Measurements from ENCODE around the gene EPSTI1.

The EPSTI1 gene

GRCh38 chr13:43003729-43004128, 11.7 kb upstream of the EPSTI1 start:
- no peaks in the 10 kb centered on the region for H3K27me3 ChIP-seq (ENCODE audit: insufficient read depth, low read depth)
- TF ChIP-seq, protein P1, sequence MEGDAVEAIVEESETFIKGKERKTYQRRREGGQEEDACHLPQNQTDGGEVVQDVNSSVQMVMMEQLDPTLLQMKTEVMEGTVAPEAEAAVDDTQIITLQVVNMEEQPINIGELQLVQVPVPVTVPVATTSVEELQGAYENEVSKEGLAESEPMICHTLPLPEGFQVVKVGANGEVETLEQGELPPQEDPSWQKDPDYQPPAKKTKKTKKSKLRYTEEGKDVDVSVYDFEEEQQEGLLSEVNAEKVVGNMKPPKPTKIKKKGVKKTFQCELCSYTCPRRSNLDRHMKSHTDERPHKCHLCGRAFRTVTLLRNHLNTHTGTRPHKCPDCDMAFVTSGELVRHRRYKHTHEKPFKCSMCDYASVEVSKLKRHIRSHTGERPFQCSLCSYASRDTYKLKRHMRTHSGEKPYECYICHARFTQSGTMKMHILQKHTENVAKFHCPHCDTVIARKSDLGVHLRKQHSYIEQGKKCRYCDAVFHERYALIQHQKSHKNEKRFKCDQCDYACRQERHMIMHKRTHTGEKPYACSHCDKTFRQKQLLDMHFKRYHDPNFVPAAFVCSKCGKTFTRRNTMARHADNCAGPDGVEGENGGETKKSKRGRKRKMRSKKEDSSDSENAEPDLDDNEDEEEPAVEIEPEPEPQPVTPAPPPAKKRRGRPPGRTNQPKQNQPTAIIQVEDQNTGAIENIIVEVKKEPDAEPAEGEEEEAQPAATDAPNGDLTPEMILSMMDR (conservative IDR thresholded peaks at IDR 0.05; ENCODE audit: low read depth, low read length), result no peak
- H3K4me3 ChIP-seq (IDR thresholded peaks at IDR 0.05; ENCODE audit: insufficient read depth, low read depth, low read length), result no peak overlapping the region
- no peaks in the 10 kb centered on the region for H3K36me3 ChIP-seq (ENCODE audit: insufficient read depth)
- no peak overlapping the region for H3K27ac ChIP-seq
- no peak overlapping the region for H3K4me2 ChIP-seq
- no peak overlapping the region for H3K9ac ChIP-seq
- H2AFZ ChIP-seq (ENCODE audit: low read depth), result no peak overlapping the region
- H3K4me1 ChIP-seq (ENCODE audit: low read depth, poor library complexity, severe bottlenecking), result no peaks in the 10 kb centered on the region
- no peaks in the 10 kb centered on the region for H3K79me2 ChIP-seq (ENCODE audit: insufficient read depth, low read depth)
- no peaks in the 10 kb centered on the region for H4K20me1 ChIP-seq (ENCODE audit: insufficient read depth)

GRCh38 chr13:43003010-43003409, 11.0 kb upstream of the EPSTI1 start:
- Histone ChIP-seq H3K4me1 (ENCODE audit: low read depth, poor library complexity, severe bottlenecking) (no peaks in the 10 kb centered on the region), H3K4me2 (no peak overlapping the region), H3K9ac (no peak overlapping the region), H3K36me3 (ENCODE audit: insufficient read depth) (no peaks in the 10 kb centered on the region), H3K79me2 (ENCODE audit: insufficient read depth, low read depth) (no peaks in the 10 kb centered on the region), H3K4me3 (IDR thresholded peaks at IDR 0.05; ENCODE audit: insufficient read depth, low read depth, low read length) (no peak overlapping the region), H3K27me3 (ENCODE audit: insufficient read depth, low read depth) (no peaks in the 10 kb centered on the region), H4K20me1 (ENCODE audit: insufficient read depth) (no peaks in the 10 kb centered on the region), H2AFZ (ENCODE audit: low read depth) (no peak overlapping the region), H3K27ac (no peak overlapping the region)
- TF ChIP-seq, protein P1 (conservative IDR thresholded peaks at IDR 0.05; ENCODE audit: low read depth, low read length), result no peak

GRCh38 chr13:43002021-43002420, 10.0 kb upstream of the EPSTI1 start:
- TF ChIP-seq, protein P1 (conservative IDR thresholded peaks at IDR 0.05; ENCODE audit: low read depth, low read length), result no peak
- H3K79me2 ChIP-seq (ENCODE audit: insufficient read depth, low read depth), result no peaks in the 10 kb centered on the region
- H4K20me1 ChIP-seq (ENCODE audit: insufficient read depth), result no peaks in the 10 kb centered on the region
- H3K36me3 ChIP-seq (ENCODE audit: insufficient read depth), result no peaks in the 10 kb centered on the region
- H2AFZ ChIP-seq (ENCODE audit: low read depth), result no peak overlapping the region
- H3K4me2 ChIP-seq, result no peak overlapping the region
- no peak overlapping the region for H3K4me3 ChIP-seq (IDR thresholded peaks at IDR 0.05; ENCODE audit: insufficient read depth, low read depth, low read length)
- H3K27me3 ChIP-seq (ENCODE audit: insufficient read depth, low read depth), result no peaks in the 10 kb centered on the region
- no peak overlapping the region for H3K9ac ChIP-seq
- no peak overlapping the region for H3K27ac ChIP-seq
- no peaks in the 10 kb centered on the region for H3K4me1 ChIP-seq (ENCODE audit: low read depth, poor library complexity, severe bottlenecking)

GRCh38 chr13:43000676-43001075, 8.6 kb upstream of the EPSTI1 start:
- TF ChIP-seq, protein P1 (conservative IDR thresholded peaks at IDR 0.05; ENCODE audit: low read depth, low read length), result no peak
- no peaks in the 10 kb centered on the region for H3K4me1 ChIP-seq (ENCODE audit: low read depth, poor library complexity, severe bottlenecking)
- no peak overlapping the region for H3K4me2 ChIP-seq
- H3K4me3 ChIP-seq (IDR thresholded peaks at IDR 0.05; ENCODE audit: insufficient read depth, low read depth, low read length), result no peak overlapping the region
- H3K36me3 ChIP-seq (ENCODE audit: insufficient read depth), result no peaks in the 10 kb centered on the region
- H4K20me1 ChIP-seq (ENCODE audit: insufficient read depth), result no peaks in the 10 kb centered on the region
- H3K27ac ChIP-seq, result no peak overlapping the region
- no peak overlapping the region for H2AFZ ChIP-seq (ENCODE audit: low read depth)
- no peaks in the 10 kb centered on the region for H3K79me2 ChIP-seq (ENCODE audit: insufficient read depth, low read depth)
- no peaks in the 10 kb centered on the region for H3K27me3 ChIP-seq (ENCODE audit: insufficient read depth, low read depth)
- no peak overlapping the region for H3K9ac ChIP-seq

Measured in KMS-11 (cell line).